A204.1 (cell line): ENCODE measurements around the gene OXER1.

ENCODE experiments used
- FAIRE-seq: peaks from 2 replicates; lab custom pipeline; 2012; peaks lifted over from hg19 to GRCh38; lab: Jason Lieb, UNC

Gene OXER1

DNA sequence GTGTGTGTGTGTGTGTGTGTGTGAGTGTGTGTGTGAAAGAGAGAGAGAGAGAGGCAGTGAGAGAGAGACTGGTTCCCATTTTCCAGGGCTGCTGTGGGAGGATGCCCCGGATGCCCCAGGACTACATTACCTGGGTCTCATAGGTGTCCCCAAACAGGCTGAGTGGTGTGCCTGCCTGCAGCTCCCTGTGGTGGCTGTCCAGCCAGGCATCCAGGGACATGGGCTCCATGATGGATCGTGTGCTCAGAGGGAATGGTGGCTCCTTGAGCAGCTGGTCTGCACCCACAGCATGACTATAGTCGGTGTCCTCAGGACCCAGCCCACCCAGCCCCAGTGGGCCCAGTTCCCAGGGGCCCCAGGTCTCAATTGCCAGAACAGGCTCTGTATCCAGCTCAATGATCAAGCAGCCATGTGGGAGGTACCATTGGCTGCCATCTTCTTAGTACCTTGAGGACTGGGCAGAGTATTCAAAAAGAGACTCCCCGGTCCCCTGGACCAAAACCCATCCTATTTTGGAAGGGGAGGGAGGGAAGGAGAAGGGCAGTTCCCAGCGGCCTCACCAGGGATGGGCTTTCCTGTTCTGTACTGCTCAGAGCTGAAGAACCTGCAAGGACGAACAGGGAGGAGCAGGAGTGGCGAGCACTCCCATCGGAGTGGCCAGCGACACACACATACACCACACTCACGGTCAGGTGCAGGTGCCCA is 5.8 kb upstream of the OXER1 start:
- no peak for FAIRE-seq

DNA sequence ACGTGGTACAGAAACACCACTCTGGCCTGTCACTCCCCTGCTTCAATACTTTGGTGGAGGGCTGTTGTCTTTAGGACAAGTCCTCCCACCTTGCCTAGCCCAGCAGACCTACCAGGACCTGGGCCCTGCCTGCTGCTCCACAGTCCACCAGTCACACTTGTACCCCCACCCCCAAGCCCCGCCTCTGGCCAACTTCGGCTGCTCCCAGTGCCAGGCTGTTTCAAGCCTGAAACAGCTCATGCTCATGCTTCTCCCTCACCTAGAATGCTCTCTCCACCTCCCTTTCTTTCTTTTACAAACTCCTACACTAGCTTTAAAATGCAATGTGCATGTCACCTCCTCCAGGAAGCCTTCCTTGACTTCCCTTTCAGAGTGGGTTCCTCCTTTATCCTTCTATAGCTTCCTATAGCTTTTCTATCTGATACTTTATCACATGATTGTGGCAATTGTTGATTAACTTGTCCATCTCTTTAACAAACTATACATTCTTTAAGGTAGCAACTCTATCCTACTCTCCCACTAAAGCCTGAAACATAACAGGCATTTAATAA is 4.8 kb upstream of the OXER1 start:
- no peak for FAIRE-seq

DNA sequence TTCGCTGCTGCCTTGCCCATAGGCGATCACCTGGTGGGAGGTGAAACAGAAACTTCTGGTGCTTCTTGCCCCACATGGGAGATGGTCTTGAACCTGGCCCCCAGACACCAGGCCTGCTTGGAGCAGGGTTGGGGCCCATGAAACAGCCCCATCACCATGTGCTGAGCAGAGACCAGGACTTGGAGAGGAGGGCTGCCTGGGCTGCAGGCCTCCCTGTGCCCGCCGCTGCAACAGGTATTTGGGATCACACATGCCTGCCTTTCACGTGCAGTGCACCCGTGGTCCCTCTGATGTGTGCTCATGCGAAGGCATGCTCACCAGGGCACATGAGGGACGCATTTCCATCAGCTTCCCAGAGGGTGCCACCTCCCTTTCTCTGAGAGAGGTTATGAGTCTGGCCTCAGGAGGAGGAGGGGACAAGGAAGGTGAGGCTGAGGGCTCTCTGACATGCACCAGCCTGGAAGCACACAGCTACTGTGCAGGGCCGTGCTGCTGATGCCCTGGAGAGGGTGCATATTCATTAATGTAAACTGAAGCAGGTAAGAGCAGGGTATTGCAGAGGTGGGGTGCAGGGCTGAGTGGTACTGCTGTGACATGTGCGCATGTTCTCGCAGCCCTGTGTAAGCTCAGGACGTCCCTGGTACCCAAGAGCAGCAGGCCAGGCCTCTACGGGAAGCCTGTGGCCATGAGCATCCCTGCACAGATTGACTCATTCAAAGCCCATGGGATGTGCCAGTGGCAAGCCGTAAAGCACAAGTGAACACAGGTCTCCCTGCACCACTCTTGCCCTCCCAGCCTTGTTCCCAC is 4.2 kb upstream of the OXER1 start:
- no peak for FAIRE-seq

DNA sequence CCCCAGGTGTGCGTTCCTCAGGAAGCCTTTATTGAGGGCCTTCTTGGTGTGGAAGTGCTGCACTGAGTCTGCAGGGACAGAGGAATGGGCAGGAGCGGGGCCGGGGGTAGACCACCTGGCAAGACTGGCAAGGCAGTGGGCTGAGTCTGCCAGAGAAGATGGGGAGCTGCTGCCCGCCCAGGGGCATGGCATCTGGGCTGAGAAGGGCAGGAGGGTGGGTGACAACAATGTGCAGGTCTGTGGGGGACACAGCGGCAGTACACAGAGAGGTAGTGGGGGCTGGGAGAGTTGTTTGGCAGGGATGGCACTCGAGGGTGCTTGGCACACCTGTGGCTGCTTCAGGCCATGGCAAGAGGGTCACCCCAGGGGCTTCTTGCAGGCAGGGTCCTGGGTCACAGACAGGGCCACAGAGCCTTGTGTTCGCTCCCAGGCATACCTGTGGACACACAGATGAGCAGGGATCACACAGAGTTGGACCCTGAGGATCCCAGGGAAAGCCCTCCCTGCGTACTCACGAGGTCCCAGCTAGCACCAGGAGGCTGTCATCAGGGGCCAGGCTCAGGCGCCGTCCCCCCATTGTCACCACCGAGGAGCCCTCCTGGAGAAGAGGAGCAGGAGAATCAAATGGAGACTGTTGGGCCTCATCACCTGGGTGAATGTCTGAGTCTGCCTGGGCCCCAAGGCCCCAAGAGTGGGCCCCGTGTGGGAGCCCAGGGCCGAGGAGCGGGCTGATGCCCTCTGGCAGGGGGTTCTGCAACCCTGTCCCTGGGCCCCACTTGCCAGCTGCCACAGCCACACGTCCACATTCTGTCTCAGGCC is 3.4 kb upstream of the OXER1 start:
- no peak for FAIRE-seq

DNA sequence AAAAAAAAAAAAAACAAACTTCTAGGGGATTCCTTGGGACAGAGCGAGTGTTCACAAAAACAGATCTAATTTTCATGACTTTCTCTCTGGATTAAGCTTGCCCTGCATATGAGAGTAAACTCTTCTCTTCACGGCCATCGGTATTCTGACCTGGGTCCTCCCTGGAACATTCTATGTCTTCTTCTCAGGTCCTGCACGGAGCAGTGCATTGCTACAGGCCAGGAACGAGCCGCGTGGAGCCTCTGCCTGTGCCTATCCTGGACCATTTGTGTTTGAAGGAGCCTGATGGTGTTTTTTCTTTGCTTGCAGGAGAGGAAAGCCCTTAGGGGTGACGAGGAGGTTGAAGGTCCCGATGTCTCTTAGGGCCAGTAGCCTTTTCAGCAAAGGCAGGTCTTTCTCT is 1.8 kb upstream of the OXER1 start:
- FAIRE-seq: no peak

DNA sequence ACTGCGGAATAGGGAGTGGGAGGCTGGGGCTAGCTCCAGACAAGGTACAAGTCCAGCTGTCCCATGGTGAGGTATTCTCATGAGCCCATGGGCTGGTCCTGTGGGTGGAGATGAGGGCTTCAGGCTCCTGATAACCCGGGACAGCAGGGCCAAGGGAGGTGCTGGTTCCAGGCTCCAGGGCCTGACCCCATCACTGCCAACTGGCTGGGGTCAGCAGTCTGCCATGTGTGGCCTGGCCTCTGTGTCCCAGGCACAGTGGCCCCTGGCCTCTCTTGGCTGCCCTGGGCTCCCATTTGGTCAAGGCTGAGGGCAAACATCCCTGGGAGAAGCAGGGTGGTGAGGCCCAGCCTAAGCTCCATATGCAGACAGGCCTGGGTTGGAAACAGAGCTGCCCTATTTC is 966 bp upstream of the OXER1 start:
- no peak for FAIRE-seq

DNA sequence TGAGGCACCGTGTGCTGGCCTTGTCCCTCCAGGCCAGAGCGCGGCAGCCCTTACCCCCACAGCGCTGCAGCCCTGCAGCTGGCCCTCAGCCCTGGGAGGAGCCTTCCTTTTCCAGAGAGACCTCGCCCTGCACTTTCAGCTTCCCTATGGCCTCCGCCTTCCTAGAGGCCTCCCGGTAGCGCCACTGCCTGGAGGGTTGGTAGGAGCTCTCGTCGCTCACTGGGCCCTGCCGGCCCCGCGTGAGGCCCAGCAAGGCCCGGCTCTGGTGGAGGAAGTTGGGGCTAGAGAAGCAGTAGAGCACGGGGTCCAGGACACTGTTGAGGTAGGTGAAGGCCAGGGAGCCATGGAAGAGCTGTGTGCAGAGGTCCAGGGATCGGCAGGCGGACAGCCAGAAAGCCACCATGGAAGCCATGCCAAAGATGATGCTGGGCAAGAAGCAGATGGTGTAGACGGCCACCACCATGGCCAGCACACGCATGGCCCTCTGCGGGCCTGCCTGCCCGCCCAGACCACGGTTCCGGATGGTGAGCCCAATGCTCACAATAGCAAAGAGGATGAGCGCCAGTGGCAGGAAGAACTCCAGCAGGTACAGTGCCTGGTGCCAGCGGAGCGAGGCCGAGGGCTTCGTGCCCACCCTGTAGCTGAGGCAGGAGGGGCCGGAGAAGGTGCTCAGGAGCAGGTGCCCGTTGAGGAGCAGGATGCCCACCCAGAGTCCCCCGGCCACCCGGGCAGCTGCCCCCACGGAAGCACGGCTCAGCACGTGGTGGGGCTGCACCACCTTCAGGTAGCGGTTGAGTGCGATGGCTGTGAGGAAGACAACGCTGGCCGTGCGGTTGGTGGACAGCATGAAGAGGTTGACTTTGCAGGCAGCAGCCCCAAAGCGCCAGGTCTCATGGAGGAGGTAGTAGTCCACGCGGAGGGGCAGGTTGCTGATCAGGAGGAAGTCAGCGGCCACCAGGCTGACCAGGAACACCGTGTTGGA is 821 bp downstream of the OXER1 start:
- FAIRE-seq: no peak

DNA sequence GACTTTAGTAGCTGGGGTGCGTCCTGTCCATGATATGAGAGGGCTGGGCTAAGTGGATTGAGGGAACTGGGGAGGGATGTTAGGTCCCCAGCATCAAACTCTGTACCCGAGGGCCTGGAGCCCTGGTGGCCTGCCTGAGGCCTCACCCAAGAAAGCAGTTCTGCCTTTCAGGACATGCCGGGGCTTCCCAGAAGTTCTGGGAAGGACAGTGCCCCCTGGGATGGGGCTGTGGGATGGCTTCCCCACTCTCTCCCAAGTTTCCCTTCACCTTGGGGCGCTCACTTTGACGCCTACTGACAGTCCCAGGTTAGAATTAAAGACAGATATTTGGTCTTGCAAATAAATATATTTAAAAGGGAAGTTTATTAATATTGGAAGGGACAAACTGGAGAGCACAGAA is 1.8 kb downstream of the OXER1 start:
- no peak for FAIRE-seq

DNA sequence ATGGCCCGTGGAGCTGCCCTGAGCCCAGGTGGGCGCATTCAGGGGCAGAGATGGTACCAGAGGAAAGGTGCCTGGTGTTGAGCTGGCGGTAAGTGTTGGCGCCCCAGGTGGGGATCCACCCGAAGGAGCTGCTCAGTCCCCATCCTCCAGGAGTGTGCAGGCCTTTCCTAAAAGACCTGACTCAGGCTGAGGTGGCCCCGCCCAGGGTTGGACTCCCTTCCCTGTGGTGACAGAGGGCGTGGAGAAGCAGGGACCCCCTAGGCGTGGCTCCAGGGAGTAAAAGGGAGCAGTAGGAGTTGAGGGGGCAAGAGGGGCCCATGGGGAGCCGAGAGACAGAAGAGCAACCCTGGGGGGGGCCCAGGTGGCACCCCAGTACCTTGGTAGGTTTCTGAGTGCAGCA is 2.4 kb downstream of the OXER1 start:
- no peak for FAIRE-seq

DNA sequence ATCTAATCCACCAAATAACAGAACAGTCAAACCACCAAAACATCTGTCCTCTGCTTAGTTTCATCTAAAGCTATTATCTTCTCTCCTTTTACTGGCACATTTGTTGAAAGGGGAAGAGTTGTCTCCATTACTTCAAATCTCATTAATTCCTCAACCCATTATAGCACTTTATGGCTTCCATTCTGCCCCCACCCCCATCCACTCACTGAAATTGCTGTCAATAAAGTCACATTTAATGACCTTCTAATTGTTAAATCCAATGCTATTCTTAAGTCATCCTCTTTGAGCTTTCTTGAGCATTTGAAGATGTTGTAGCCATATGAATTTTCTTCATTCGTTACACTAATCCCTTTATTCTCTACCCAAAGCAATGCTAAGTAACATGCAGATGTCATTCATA is 5.2 kb downstream of the OXER1 start:
- FAIRE-seq: no peak

DNA sequence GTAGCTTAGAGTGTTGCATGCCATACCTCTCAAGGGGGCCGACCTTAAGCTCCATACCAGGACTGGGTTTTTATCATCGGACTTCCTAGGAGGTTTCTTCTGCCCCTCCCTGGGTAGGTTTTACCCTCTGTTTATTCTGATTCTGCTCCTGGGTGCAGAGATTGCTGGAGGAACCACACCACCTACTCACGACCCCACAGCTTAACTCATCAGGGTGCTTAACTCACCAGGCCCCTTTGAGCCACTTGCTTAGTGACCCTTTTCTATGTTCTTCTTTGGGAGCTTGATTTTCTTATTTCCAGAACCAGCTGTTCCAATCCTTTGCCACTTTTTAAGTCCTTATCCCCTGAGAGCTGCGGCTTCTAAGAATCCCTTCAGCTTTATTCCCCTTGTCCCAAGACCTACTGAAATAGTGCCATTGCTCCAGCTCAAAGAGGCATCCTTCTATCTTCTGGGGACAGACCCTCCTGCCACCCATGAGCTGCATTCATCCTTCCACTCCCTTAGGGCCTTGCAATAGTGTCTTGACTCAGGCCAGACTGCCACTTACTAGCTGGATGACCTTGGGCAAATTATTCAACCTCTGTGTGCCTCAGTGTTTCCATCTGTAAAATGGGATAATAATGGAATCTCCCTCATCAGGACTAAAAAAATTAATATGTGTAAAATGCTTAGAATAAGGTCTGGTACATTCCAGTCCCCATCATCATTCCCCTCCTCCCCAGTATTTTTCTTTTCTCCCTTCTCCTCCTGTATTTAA is 5.8 kb downstream of the OXER1 start:
- no peak for FAIRE-seq

DNA sequence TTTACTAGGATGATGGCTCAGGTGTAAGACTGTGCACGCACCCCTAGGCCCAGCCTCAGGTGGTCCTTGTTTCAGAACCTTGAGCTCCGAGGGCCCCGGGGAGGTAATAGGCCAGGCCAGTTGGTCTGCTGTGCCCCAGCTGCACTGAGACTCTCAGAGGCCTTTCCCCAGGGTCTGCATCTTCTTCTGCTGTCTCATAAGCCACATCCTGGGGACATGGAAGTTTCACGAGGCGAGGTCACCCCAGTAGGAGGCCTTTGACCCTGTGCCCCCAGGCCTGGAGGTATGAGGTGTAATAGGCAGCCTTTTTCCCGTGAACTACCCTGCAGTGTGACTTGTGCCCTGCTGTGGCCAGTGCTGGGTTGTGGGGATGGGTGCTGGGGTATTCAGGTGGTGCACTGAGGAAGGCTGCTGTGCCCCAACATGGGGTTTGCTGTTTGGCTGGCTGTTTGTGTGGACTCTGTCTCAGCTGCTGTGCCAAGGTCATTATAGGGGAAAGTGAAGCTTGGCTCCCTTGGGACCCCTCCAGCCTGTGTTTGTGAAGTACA is 6.9 kb downstream of the OXER1 start:
- FAIRE-seq: no peak

DNA sequence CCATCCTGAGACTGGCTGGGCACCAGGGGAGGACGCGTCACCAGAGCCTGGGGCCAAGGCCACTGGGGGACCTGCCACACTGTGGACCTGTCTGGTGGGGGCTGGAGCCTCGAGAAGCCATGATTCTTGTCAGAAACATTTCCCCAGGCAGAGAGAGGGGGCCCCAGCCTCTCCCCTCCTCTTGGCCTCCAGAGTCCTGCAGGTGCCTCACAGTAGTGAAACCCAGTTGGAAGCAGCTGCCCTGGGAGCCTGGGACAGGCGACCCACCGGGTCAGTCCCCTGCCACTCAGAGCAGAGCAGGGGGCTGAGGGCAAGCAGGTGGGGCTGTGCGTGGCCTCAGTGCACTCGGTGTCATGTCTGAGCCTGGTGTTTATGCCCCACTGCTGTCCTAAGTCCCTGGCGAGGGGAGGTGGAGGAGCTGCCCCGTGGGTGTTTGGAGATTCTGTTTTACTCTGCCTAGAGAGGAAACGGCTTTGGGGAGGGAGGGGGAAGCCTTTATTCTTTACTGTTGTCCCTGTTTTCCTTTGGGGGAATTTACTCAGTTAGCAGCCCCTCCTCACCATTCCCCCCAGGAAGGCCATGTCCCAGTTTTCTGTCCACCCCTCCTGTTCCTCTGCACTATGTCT is 7.7 kb downstream of the OXER1 start:
- no peak for FAIRE-seq

DNA sequence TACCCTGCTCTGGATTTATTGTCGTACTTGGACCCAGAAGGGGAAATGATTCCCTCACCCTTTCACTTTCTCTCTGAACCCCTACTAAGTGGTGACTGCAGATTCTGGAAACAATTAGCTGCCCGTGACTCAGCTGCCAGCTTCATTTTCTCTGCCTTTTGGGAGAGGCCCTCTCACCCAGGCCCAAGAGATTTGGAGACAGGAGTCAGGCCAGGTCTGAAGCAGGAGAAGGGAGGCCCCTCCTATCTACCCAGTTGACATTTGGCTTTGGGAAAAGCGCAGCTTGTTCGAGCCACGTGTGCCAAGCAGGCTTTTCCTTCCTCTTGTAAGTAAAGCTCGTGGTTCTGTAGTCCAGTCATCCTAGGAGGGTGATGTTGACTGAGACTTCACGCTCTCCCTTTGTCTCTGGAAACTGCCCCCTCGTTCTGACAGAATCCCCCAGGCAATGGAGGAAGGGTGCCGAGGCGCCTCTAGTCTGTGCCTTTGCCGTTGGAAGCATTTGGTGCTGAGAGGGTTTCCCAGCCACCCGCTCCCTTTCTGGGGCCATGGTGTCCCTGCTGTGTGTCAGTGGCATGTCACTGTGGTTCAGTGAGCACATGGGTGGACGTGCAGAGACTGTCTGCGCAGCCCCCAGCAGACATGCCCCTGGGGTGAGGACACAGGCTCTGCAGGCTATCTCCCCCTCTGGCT is 8.6 kb downstream of the OXER1 start:
- FAIRE-seq: no peak

DNA sequence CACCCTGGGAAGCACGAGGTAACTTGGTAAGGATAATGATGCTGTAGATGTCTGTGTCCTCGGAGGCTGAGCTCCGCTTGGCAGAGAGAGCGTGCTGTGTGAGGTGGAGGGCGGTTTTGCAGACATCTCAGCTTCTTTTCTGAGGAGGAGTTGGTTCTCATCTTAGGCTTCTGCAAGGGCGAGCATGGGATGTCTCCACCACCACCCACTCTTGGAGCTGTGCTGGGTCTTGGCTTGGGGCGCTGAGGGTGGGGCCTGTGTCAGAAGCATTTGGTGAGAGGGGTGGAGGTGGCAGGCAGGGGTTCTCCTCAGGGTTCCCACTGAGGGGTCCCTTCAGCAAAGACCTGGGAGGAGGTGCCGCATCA is 9.2 kb downstream of the OXER1 start:
- no peak for FAIRE-seq

DNA sequence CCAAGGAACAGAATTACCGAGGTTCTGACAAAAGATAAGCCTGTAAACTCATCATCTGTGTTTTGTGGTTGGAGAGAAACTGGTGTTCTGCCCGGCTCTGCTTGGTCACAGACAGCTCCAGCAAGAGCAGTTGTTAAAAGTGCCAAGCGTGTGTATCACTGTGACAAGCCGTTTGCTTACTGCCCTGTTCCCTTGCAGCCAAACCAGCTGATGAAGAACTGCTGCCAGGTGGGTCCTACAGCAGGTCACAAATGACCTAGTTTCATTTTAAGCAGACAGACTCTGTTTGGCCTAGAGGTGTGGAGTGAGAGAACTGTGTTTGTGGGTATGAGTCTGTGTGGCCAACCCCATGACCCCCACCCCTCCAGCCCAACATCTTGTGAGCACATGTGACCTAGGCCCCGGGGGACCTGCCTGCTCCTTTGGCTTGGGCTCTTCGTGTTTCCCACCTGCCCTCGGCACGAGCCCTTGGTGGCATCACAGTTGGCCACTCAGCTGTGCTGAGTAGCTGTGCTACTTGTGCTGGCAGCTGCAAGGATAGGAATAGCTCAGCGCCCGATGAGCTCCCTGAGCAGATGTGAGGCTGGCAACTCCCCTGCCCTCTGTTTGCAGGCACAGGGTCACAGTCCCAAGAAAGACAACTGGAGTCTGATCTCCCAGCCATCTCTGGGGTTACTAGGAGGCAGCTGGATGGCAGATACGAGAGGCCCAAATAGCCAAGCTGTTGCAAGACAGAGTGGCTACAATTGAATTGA is 9.7 kb downstream of the OXER1 start:
- no peak for FAIRE-seq

DNA sequence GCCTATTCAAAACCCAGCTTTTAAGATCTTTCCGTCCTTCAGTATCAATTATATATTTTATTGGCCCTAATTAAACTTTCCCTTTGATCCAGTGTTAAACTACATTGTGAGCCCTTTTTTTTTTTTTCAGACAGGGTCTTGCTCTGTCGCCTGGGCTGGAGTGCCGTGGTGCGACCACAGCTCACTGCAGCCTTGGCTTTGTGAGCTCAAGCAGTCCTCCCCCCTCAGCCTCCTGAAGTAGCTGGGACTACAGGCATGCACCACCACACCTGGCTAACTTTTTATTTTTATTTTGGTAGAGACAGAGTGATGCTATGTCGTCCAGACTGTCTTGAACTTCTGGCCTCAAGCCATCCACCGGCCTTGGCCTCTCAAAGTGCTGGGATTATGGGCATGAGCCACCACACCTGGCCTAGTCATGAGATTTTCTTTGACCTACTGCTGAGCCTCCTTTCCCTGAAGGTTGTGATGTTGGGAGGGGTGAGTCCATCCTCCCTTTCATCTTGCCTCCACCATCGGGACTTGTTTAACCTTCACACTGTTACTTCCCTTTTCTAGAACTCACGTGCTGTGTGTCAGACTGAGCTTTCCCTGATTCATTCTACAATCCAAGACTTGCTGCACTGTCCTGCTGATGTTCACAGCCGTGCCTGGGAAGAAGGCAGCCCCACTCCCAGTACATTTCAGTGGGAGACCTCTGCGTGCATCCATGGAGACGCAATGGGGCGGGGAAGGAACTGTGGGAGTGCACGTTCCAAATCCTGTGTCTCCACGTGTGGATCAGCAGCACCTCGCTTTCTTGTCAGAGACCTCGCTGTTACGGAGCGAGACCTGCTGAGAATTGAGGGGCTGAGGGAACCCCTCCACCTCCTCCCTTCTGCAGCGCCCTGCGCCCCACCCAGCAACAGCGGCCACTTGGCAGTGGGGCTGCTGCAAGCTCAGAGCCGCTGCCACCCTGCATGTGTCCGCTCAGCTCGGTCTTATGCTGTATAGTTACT is 10.8 kb downstream of the OXER1 start:
- FAIRE-seq: no peak
